Thyroid gland (tissue), 4 donors: ENCODE results near the gene RNU11. TPM values are rescaled to one million over a fixed set of nuclear protein-coding genes. Genes with fewer than 3 reads are reported as not detected.
A peak's percentile ranks its signal among the peaks of the same experiment; 100 is the strongest.

Experiments
- DNase-seq, 2 donors: peaks; one replicate each; pipeline ENCODE4 v3.0.0-alpha.2; 2019
- H3K27ac ChIP-seq, 3 donors: fragments of 200-600 bp; sonication (generic); 1 replicate in 2 of 3; 2 replicates in 1 of 3; pipeline ENCODE4 v1.5.1; 2016 to 2019; ENCODE audit warnings: mild to moderate bottlenecking in 1 of 3, moderate library complexity in 1 of 3
- H3K27me3 ChIP-seq: fragments of 200-600 bp; sonication (generic); one replicate; pipeline ENCODE4 v1.5.1; 2019
- H3K36me3 ChIP-seq, 2 donors: fragments of 200-600 bp; sonication (generic); one replicate each; pipeline ENCODE4 v1.5.1; 2016 to 2019
- H3K4me1 ChIP-seq, 2 donors: fragments of 200-600 bp; sonication (generic); one replicate each; pipeline ENCODE4 v1.5.1; 2017 to 2019
- H3K4me3 ChIP-seq, 3 donors: fragments of 200-600 bp; sonication (generic); replicated peaks in 1 of 3; 1 replicate in 2 of 3; 2 replicates in 1 of 3; pipeline ENCODE4 v1.5.1; 2016; ENCODE audit warnings: mild to moderate bottlenecking in 1 of 3
- H3K9me3 ChIP-seq: fragments of 200-600 bp; sonication (generic); one replicate; pipeline ENCODE4 v1.5.1; 2017
- POLR2A ChIP-seq, 2 donors: fragments of 450-650 bp; IDR thresholded peaks; one replicate each; pipeline ENCODE4 v1.6.1; 2017; ENCODE audit warnings: antibody characterized with exemption in 2 of 2, mild to moderate bottlenecking in 2 of 2, moderate library complexity in 1 of 2
- WGBS, 2 donors: methylation state at CpG; one replicate each; pipeline ENCODE4 v1.1.5; 2017; 5-methylcytosine and 5-hydroxymethylcytosine counted together
- intact Hi-C: fragments of 100-400 bp; cut with DNase I; formaldehyde crosslinking; loops from one replicate; pipeline ENCODE4 v1.15.1; 2023
- total RNA-seq, 4 donors: library from RNA; depleted of rRNA; stranded (reverse); fragments of >200 nt; gene quantifications; one replicate each; pipeline ENCODE4 v1.2.3, GENCODE V29; 2016
- TF ChIP-seq, protein P1 (sequence below), 6 experiments: fragments of 200-600 bp in 3 of 6; fragments of 450-650 bp in 3 of 6; sonication (generic) in 3 of 6; IDR thresholded peaks; one replicate each; pipeline ENCODE4 v1.5.1; 2016 to 2019; ENCODE audit warnings: antibody characterized with exemption in 6 of 6, mild to moderate bottlenecking in 2 of 6, inconsistent platforms in 1 of 6, moderate library complexity in 1 of 6

RNU11 gene
- total RNA-seq, 4 donors from 2014 or later, result not detected

DNA sequence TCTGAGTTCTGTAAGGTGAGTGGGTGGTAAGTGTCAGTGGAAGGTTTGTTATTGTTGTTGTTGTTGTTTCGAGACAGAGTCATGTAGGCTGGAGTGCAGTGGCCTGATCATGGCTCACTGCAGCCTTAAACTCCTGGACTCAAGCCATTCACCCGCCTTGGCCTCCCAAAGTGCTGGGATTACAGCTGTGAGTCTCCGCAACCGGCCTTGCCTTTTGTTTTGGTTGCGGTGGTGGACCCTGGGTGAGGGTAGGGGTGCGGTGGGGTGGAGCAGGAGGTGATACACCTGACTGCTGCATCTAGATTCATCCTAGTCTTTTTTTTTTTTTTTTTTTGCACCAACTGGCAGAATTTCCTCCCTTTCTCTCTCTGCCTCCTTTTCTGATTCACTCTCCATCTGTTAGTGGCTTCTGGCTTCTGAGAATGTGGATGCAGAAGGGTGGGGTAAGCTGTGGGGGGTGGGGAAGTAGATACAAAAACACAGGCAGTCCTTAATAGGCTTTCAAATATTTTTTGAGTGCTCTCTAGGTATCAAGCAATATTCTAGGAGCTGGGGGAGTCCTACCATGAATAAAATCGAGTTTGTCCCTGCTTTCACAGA, 15.6 kb downstream of the RNU11 start:
- 51 to 54% methylated on average over 6 to 7 of the region's 7 CpGs for WGBS, 2 donors
- DNase-seq, result no peak
- H3K4me1 ChIP-seq, result peaks cover 9 to 11% of the 10 kb centered on the region in 2 donors
- no peaks in the 10 kb centered on the region for H3K27me3 ChIP-seq
- no peak overlapping the region for H3K4me3 ChIP-seq
- H3K9me3 ChIP-seq, result no peaks in the 10 kb centered on the region
- no peak overlapping the region for H3K27ac ChIP-seq
- no peaks in the 10 kb centered on the region for H3K36me3 ChIP-seq
- no peak for TF ChIP-seq POLR2A (IDR thresholded peaks at IDR 0.05)
- TF ChIP-seq, protein P1, sequence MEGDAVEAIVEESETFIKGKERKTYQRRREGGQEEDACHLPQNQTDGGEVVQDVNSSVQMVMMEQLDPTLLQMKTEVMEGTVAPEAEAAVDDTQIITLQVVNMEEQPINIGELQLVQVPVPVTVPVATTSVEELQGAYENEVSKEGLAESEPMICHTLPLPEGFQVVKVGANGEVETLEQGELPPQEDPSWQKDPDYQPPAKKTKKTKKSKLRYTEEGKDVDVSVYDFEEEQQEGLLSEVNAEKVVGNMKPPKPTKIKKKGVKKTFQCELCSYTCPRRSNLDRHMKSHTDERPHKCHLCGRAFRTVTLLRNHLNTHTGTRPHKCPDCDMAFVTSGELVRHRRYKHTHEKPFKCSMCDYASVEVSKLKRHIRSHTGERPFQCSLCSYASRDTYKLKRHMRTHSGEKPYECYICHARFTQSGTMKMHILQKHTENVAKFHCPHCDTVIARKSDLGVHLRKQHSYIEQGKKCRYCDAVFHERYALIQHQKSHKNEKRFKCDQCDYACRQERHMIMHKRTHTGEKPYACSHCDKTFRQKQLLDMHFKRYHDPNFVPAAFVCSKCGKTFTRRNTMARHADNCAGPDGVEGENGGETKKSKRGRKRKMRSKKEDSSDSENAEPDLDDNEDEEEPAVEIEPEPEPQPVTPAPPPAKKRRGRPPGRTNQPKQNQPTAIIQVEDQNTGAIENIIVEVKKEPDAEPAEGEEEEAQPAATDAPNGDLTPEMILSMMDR (IDR thresholded peaks at IDR 0.05), result no peak
- intact Hi-C loops, result no loop called here

DNA sequence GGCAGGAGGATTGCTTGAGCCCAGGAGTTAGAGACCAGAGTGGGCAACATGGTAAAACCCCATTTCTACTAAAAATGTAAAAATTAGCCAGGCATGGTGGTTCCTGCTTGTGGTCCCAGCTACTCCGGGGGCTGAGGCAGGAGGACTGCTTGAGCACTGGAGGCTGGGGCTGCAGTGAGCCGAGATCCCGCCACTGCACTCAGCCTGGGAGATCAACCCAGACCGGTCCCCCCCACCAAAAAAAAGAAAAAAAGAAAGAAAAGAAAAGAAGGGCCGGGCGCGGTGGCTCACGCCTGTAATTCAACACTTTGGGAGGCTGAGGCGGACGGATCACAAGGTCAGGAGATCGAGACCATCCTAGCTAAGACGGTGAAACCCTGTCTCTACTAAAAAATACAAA, 18.4 kb downstream of the RNU11 start:
- Histone ChIP-seq H3K4me3 (no peak overlapping the region), H3K9me3 (no peaks in the 10 kb centered on the region), H3K27ac (no peak overlapping the region), H3K4me1 (peaks cover 9 to 16% of the 10 kb centered on the region in 2 donors), H3K36me3 (no peaks in the 10 kb centered on the region), H3K27me3 (no peaks in the 10 kb centered on the region)
- TF ChIP-seq POLR2A (IDR thresholded peaks at IDR 0.05), result no peak
- TF ChIP-seq, protein P1 (IDR thresholded peaks at IDR 0.05), result no peak
- DNase-seq, result no peak
- WGBS, 2 donors, result 95 to 97% methylated on average over 12 of the region's 12 CpGs
- intact Hi-C loops, result no loop called here

DNA sequence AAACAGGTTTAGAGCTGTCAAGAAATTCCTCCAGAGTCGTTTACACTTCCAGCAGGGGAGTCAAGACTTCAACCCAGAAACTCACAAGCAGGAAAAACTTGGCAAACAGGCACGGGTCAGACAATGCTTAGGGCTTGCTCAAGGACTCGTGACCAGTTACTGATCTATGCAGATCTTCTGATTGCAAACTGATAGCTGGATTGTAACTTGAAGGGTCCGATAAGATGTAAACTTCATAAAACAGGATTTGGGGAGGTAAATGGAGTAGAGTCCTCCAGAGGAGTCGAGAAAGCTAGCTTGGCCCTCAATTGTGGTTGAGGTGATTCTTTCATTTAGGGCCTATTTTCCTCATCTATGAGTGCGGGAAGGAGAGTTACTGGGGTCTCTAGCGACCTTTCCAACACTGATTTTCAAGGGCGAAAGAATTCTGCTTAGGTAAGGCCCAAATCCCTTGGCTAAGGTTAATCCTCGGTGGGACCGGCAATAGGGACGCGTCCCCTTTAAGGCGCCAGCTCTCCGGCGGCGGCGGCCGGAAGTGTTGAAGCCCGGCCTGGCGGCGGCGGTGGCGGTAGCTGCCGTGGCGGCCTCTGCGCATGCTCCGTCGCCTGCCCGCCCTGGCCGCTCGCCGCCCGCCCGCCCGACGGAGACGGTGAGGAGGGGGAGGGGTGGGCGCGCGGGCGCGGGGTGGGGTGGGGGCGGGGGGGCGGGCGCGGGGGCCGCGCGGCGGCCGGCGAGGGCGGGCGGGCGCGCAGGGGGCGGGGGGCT, 20.0 kb downstream of the RNU11 start, which contains the start of gene GMEB1:
Gene GMEB1, plus strand, starts transcription at position 594 of the 765 bp plus-strand sequence. CDS start 14,829 bp downstream, outside the sequence.
- H3K27me3 ChIP-seq, result no peaks in the 10 kb centered on the region
- H3K36me3 ChIP-seq, result no peaks in the 10 kb centered on the region
- intact Hi-C loops, result no loop called here
- peak within 1 kb of the TSS; percentile 96 to 98 (median 97) for H3K27ac ChIP-seq
- TF ChIP-seq, protein P1 (IDR thresholded peaks at IDR 0.05), result peak in 1 of 6 experiments; percentile 28
- TF ChIP-seq POLR2A (IDR thresholded peaks at IDR 0.05), result peak in 1 of 2 donors; percentile 7
- WGBS, 2 donors, result 2 to 4% methylated on average over 7 to 21 of the region's 57 CpGs
- H3K9me3 ChIP-seq, result no peaks in the 10 kb centered on the region
- peak within 1 kb of the TSS; percentile 48 to 95 (median 90) for H3K4me3 ChIP-seq
- H3K4me1 ChIP-seq, result peaks cover 9 to 16% of the 10 kb centered on the region in 2 donors
- DNase-seq, result peak; percentile 87 to 88

DNA sequence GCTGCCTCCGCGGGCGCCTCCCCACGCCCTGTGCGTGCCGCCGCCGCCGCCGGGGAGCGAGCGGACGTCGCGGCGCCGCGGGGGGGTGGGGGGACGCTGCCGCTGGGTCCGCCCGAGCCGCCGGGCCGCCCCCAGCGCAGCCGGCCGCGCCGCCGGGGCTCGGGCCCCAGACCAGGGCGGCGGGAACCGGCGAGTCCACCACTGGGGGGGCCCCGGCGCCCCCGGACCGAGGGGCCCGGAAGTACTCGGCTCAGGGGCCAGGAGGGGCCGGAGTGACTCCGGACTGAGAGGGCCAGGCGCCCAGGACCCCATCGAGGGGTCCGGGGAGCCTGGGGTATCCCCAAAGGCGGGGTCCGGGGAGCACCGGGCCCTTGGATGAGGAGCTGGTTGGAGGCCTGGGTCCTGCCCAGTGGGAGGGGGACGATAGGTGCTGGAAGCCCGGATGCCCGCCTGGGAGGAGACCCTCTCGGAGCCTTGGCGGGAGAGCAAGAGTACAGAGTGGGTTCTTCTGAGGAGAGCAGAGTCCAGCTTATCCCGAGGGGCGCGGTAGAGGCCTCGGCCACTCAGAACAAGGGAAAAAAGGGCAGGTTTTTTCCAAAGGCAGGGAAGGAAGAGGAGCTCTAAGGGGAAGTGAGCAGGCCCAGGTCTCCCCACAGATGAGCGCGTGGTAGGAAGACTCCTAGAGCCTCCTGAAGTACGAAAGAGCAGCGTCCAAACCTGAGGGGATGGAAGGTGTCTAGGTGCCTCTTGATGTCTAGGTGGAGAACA, 20.7 kb downstream of the RNU11 start:
- Histone ChIP-seq H3K4me1 (peaks cover 9 to 16% of the 10 kb centered on the region in 2 donors), H3K36me3 (no peaks in the 10 kb centered on the region), H3K27ac (peak overlapping the region; percentile 96 to 98 (median 97)), H3K4me3 (peak overlapping the region; percentile 48 to 95 (median 90)), H3K9me3 (no peaks in the 10 kb centered on the region), H3K27me3 (no peaks in the 10 kb centered on the region)
- TF ChIP-seq POLR2A (IDR thresholded peaks at IDR 0.05), result peak; percentile 25 to 49
- TF ChIP-seq, protein P1 (IDR thresholded peaks at IDR 0.05), result no peak
- DNase-seq, result peak; percentile 46 to 70
- whole genome bisulfite sequencing, 2 donors, result 0 to 2% methylated on average over 12 to 16 of the region's 63 CpGs
- intact Hi-C loops, result no loop called here
